GM18868 (cell line): ENCODE measurements around the gene ISCA1.
"Not testable (repeated sequence)": the region's sequence is repeated elsewhere in the genome, so short reads cannot be mapped to it uniquely, and the experiment has no call there.

ENCODE experiments used
- ATAC-seq: cut with Tn5 transposase; IDR thresholded peaks from one replicate; pipeline ENCODE4 v1.9.1; 2021; ENCODE audit warnings: mild to moderate bottlenecking, moderate library complexity; ENCODE audit not compliant: unreplicated experiment

Gene ISCA1

DNA sequence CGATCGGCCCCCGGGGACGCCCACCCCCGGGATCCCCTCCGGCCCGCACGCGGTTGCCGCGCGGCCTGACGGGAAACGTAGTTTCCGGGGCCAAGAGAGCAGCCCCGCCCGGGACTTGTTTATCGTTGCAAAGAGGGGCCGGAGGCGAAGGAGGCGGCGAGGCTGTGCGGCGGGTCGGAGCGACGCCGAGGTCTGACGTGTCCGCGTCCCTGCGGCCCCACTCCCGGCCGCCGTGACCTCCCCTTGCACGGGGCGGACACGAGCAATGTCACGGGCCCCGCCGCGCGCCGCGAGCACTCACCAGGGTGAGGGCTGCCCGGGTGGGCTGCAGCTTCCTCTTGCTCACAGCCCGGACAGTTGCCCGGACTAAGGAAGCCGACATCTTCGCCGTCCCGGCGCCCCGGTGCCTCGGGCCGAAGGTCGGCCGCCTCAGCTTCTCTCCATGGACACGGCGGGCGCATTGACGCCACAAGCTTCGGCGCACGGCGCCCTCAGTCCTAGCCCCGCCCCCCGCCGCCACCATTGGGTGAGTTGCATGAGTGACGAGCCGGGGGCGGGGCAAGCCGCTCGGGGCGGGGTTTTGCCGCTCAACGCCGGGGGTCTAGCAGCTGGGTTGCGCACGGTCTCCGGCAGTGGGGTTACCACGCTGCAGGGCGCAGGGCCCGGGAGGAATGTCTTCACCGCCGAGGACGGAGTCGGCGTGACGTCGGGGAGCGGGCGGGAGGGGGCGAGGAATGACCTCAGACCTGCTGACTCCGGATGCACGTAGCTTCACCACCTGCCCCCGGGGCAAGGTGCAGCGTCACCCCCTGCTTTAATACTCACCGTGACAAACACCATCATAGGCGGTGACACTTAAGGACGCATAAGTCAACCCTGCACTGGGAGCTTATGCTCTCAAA lies at the start of gene ISCA1:
ISCA1 (minus strand) TSS at position 462 of the 902 bp plus-strand sequence; CDS start at position 382, 80 bp downstream.
- peak; percentile 80 for ATAC-seq

DNA sequence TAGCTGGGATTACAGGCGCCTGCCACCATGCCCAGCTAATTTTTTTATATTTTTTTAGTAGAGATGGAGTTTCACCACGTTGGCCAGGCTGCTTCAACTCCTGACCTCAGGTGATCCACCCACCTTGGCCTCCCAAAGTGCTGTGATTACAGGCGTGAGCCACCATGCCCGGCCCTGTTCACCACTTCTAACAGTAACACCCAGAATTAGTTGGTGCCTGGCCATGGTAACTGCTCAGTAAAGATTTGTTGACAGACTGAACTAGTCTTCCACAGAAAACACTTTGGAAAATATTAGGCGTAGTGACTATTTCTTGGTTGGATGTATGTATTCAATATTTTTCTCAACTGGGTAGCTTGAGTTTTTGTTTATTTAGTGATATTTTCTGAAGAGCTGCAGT lies 47.8 kb upstream of the ISCA1 start:
- no peak for ATAC-seq

GRCh38 chr9:86329649-86330048 lies 47.3 kb upstream of the ISCA1 start:
- ATAC-seq, result no peak

DNA sequence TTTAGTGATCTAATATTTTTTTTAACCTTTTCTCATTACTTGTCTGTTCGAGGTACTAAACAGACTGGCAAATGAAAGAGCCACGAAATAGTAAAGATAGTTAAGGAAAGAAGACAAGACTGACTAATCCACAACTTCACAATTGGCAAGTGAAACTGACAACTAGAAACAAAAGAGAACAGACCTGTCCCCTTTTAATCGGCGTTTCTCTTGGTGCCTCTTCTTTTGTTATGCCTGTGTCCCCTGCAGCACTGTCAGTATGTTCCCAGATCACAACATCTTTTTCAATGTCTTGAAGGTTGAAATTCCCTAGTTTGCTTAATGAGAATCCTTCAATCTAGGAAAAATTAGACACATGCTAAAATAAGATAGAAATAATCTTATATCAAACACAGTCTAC lies 45.8 kb upstream of the ISCA1 start:
- no peak for ATAC-seq

GRCh38 chr9:86326536-86326935 lies 44.2 kb upstream of the ISCA1 start:
- ATAC-seq, result no peak

- no peak for ATAC-seq
Observed at GRCh38 chr9:86324901-86325300, 42.6 kb upstream of the ISCA1 start.

GRCh38 chr9:86324308-86324707 lies 42.0 kb upstream of the ISCA1 start:
- ATAC-seq, result peak; percentile 82

DNA sequence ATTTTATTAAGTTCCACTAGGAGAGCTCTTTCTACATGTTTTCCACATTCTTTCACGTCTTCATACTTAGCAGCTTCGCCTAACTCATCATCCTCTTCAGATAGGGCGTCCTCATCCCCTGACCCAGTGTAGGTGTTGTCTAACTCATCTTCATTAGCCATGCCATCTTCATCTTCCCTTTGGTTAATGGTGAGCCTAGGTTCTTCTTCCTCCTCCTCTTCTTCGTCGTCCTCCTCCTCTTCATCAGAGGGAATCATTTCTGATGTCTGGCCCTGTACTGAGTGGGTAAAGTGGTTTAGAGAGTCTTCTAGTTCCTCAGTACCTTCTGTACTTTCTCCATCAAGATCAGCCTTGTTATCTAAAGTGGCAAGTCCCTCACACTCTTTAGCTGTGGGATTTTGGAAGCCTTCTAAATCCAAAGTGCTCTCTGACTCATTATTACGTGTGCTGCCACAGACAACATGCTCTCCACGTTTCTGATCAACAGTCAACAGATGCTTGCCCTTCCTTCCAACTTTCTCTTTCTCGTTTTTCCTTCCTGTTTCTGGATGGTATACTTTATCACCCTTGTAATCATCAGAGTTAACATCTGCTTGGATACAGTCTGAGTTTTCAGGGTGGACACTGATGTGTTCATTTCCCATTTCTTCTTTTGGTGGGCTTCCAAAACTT lies 40.8 kb upstream of the ISCA1 start:
- ATAC-seq, result no peak

DNA sequence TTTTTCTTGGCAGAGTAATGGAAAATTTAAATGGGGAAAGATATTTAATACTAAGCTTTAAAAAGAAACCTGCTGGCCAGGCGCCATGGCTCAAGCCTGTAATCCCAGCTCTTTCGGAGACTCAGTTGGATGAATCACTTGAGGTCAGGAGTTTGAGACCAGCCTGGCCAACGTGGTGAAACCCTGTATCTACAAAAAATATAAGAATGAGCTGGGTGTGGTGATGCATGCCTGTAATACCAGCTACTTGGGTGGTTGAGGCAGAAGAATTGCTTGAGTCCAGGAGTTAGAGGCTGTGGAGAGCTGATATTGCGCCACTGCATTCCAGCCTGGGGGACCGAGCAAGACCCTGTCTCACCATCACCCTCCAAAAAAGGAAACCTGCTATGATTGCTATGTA lies 39.0 kb upstream of the ISCA1 start:
- no peak for ATAC-seq

GRCh38 chr9:86318187-86318586 lies 35.8 kb upstream of the ISCA1 start:
- ATAC-seq, result no peak

DNA sequence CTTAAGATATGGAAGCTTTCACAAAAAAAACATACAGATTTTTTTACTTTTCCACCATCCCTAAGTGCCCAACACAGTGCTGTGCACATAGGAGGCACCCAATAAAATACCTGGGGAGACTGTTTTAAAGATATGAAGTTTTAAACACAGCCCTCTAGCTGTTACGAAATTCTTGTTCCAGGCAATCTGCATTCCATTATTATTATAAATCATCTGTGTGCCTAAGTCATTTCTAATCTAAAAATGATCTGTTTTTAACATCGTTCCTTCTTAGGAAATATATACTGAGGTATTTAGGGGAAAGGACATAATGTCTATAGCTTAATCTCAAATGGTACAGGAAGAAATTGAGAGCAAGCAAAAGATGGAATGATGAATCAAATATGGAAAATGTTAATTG lies 32.7 kb upstream of the ISCA1 start:
- ATAC-seq, result no peak

DNA sequence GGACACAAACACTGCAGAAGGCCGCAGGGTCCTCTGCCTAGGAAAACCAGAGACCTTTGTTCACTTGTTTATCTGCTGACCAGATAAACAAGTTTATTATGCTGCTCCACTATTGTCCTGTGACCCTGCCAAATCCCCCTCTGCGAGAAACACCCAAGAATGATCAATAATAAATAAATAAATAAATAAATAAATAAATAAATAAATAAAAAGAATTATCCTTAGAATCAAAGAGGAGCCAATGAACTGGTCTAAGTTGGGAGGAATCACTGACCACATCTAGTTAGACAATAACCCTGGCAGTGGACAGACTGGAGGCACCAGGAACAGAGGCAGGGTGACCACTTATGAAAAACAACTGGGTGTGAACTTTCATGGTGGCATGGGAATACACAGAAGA lies 30.6 kb upstream of the ISCA1 start:
- ATAC-seq, result not testable (repeated sequence)

DNA sequence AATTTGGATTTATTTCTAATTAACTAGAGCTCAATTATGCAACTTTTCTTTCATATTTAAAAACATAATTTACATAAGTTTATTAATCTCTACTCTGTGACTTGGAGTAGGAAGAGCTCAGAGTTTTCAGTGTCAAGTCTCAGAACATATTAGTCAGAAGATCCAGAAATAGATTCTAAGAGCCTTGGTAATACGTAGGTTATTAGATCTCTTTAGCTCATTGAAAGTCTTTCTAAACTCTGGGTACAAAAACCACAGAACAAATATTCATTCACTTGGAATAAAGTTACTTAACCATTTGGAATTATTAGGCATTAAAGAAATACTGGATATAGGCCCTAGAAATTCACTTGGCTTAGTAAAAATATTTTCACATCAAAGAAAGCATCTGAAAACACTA lies 26.3 kb upstream of the ISCA1 start:
- no peak for ATAC-seq

DNA sequence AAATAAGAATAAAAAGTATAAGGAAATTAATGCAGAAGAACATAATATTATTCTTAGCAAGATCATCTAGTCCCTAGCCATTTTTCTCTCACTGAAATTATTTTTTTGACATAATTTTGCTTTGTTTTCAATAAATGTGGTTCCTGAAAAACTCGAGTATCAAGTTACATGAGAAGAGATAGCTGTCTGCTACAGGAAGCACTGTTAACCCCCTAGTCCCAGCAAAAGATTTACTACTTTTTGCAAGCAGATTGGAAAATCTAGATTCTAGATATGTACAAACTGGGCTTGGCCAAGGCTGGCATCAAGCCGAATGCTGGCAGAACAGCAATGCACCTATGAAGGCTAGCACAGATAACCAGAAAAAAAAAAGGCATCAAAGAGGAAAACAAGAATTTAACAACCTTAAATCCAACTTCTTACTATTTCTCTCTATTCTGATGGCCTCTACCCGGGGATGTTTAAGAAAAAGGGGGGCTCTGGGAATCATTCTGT lies 21.9 kb upstream of the ISCA1 start:
- ATAC-seq, result no peak

DNA sequence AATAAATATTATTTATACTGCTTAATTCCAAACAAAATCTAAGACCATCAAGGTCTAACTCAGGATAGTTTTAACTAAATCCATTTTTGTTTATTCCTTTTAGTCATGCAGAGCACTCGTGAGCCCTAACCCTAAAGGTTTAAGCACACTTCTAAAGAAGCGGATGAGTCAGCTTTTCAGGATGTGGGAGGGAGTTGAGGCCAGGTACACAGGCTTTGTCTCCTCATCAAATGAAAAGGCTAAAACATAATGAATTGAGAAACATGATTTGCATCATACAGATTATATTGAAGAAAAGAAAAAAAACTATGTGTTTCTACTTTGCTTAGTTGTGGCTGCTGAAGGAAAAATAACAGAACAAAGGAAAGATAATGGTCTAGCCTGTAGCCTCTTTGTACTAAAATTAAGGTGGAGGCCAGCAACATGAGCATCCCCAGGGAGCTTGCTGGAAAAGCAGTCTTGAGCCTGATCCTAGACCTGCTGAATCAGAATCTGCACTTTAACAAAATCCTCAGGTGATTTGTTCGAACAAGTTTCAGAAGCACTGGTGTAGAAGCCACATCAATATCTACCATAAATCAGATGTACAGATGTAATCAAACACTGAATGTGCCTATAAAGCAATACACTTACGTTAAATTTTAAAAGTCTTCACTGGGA lies 21.1 kb upstream of the ISCA1 start:
- ATAC-seq, result no peak

GRCh38 chr9:86301686-86302085 lies 19.3 kb upstream of the ISCA1 start:
- no peak for ATAC-seq

- ATAC-seq, result no peak
Observed at GRCh38 chr9:86300701-86301100, 18.4 kb upstream of the ISCA1 start.

DNA sequence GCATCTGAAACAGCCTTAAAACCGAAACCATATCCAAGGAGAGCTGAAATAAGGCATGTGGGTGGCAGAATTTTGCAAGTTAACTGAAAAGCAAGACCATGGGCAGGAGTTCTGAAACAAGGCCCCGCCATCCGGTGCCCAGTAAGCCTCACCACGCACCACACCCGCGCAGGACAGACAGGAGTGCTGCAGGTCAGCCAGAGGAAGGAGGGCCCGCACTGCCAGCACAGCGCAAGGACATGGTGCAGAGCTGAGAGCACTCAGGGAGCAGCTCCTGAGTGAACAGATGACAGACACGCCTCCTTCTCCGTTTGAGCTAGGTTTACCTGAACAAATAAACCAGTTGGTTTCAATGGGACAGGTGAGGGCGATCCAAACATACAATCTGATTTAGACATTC lies 16.5 kb upstream of the ISCA1 start:
- ATAC-seq, result no peak

GRCh38 chr9:86290341-86290740 lies 8.0 kb upstream of the ISCA1 start:
- ATAC-seq, result not testable (repeated sequence)

- no peak for ATAC-seq
Observed at GRCh38 chr9:86288499-86289198, 6.3 kb upstream of the ISCA1 start.

DNA sequence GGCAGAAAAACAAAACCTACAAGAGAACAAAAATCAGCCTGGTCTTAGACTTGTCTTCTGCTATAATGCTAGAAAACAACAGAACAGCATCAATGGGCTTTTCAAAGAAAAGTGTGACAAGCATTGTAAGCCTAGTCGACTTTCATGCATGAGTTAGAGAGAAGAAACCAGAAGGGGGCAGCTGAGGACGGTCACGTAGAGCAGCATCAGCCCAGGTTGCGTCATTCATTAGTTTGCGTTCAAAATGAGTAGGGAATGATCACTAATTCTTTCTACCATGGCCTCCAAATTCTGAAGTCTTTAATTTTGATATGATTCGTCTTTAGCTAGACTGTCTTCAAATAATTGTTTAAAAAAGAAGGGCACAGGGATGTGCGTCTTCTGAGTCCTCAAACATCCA lies 4.7 kb upstream of the ISCA1 start:
- no peak for ATAC-seq
